Head of caudate nucleus (tissue), 42 donors: Measurements from ENCODE around the gene APOL4.
"Not testable (repeated sequence)": the region's sequence is repeated elsewhere in the genome, so short reads cannot be mapped to it uniquely, and the experiment has no call there.

Experiments used
- DNase-seq, 42 donors: peaks; one replicate each; pipeline versions ENCODE4 v3.0.0 to v3.0.0-alpha.2; 2020 to 2021; ENCODE audit warnings: mixed read lengths in 7 of 42
- intact Hi-C: fragments of 100-400 bp; cut with DNase I; formaldehyde crosslinking; loops from one replicate; pipeline ENCODE4 v1.15.0; 2022

APOL4 gene

DNA sequence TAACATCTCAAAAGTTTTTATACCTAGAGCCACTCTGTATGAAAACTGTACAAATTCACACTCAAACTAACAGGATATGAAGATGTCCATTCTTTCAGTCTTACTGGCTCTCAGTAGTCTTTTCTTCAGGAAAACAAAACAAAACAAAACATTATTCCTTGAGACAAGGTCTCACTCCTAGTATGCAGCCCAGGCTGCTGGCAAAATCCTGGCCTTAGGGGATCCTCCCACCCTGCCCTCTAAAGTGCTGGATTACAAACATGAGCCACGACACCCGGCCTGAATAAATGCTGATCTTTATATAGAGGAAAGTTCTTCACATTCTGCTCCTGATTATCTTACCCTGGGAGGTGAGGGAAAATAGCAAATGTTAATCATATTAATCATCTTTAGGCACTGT is 32.6 kb upstream of the APOL4 start:
- intact Hi-C loops: loop anchor here (10.0 kb wide), 1 partner anchor 51 kb away; no protein-coding TSS in a partner anchor

GRCh38 chr22:36233796-36234195 is 32.2 kb upstream of the APOL4 start:
- DNase-seq: peak in 1 of 42 donors; percentile 3
- intact Hi-C loops: loop anchor here (10.0 kb wide), 1 partner anchor 51 kb away; no protein-coding TSS in a partner anchor

More for the DNA sequence above, 32.6 kb upstream of the APOL4 start:
- DNase-seq: no peak

- no peak for DNase-seq
- intact Hi-C loops: loop anchor here (10.0 kb wide), 1 partner anchor 52 kb away; no protein-coding TSS in a partner anchor
Observed at GRCh38 chr22:36232715-36233401, 31.2 kb upstream of the APOL4 start.

GRCh38 chr22:36231051-36231450 is 29.4 kb upstream of the APOL4 start:
- DNase-seq: not testable (repeated sequence)
- intact Hi-C loops: loop anchor here (10.0 kb wide), 1 partner anchor 54 kb away; no protein-coding TSS in a partner anchor

DNA sequence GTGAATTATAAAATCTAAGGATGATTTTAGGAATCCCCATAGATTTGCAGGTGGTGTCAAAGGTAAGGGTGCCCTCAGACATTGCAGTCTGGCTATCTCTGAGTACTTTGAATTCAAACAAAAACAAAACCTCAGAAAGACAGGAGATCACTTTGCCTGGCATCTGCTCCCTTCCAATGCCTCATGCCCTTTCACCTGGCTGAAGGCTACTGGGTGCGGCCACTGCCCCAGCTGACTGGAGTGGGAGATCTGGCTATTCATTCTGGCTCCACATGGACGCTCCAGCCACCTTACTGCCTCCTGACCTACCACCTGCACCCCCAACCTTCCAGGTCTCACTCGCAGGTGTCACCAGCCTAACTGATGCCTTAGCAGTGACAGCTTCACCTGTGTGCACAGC is 28.0 kb upstream of the APOL4 start:
- not testable (repeated sequence) for DNase-seq
- intact Hi-C loops: loop anchor here (10.0 kb wide), 1 partner anchor 55 kb away; no protein-coding TSS in a partner anchor

DNA sequence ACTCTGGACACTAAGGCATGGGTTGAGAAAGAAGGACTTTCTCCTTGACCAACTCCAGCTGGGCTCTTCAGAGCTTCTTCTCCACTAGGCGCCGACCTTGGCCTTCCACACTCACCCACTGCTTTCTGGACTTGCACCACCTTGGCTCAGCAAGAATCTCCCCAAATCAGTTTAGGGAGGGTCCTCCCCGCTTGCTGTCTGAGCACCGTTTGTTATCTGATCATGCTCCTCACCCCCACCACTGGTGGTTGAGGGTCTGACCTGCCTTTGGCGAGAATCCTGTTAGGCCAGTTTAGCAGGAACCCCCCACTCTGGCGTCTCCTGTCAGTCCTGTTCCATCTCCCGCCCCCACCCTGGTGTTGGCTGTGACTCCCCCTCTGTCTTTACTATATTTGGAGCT is 27.3 kb upstream of the APOL4 start:
- intact Hi-C loops: no loop called here
- DNase-seq: no peak

GRCh38 chr22:36228369-36228768 is 26.8 kb upstream of the APOL4 start:
- DNase-seq, intact Hi-C loops: not testable (repeated sequence)

- DNase-seq: no peak
- intact Hi-C loops: no loop called here
Observed at GRCh38 chr22:36227806-36228205, 26.2 kb upstream of the APOL4 start.

- no peak for DNase-seq
- intact Hi-C loops: no loop called here
Observed at GRCh38 chr22:36227396-36227795, 25.8 kb upstream of the APOL4 start.

DNA sequence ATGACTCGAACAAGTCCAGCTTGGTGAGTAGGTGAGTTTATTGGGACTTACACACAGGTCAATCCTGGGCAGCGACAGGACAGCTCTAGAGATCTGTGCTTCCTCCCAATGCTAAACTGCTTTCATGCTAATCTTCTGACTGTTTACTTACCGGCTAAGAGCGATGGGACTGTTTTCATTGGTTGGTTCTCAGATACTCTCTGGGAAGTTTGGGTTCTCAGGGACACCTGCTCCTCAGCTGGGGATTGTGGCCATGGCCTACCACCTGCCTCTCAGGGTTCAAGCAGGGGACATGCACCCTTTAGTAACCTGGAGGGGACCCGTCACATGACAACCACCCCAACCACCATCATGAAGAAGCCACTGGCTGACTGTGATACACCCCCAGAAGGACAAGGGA is 24.6 kb upstream of the APOL4 start:
- intact Hi-C loops: no loop called here

DNA sequence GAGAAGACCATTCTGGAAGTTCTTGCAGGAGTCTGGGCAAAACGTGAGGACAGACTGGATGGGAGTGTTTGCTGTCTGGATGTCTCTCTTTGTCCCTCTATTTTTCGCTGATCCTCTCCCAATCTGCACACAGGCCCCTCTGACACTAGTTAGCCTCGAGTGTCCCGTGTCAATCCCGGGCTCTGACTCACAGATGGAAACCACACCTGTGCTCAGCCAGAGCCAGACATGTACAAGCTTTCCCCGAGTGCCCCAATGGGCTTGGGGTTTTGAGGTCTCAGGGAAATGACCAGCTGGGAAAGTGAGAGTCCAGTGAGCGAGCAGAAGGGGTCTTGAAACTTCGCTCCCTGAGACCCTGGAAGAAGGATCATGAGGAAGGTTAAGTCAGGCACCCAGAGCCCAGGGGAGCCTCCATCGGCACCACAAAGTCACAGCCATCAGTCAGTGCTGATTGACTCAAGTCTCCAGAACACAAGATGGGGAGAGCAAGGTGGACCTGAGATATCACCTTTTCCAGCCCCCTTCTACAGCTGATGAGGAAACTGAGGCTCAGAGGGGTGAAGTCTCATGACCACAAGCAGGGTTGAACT is 23.8 kb upstream of the APOL4 start:
- intact Hi-C loops: no loop called here
- no peak for DNase-seq

More for the DNA sequence above, 24.6 kb upstream of the APOL4 start:
- no peak for DNase-seq

- intact Hi-C loops: no loop called here
- no peak for DNase-seq
Observed at GRCh38 chr22:36224245-36224644, 22.6 kb upstream of the APOL4 start.

DNA sequence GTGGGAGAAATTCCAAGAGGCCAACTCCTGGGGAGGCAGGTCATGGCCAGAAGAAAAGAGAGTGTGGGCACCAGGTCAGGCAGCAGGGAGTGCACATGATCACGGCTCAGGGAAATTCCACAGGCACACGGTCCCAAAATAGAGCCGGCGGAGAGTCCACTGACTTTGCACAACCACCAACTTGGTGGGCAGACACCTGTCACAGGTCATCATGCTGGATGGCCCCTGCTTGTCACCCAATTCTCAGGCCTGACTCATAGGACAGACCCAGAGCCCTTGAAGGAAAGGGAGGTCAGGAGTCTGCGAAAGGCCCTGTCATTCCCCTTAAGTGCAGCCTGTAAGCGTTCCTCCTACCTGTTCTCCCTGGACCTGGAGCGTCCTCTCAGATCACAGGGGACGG is 21.9 kb upstream of the APOL4 start:
- intact Hi-C loops: no loop called here
- no peak for DNase-seq

- DNase-seq: no peak
- intact Hi-C loops: no loop called here
Observed at GRCh38 chr22:36222887-36223450, 21.4 kb upstream of the APOL4 start.

GRCh38 chr22:36221799-36222751 is 20.5 kb upstream of the APOL4 start:
- DNase-seq: peak in 39 of 42 donors; percentile 37 to 83 (median 59)
- intact Hi-C loops: no loop called here

- DNase-seq: peak in 1 of 42 donors; percentile 69
- intact Hi-C loops: no loop called here
Observed at GRCh38 chr22:36220451-36220921, 18.9 kb upstream of the APOL4 start.

DNA sequence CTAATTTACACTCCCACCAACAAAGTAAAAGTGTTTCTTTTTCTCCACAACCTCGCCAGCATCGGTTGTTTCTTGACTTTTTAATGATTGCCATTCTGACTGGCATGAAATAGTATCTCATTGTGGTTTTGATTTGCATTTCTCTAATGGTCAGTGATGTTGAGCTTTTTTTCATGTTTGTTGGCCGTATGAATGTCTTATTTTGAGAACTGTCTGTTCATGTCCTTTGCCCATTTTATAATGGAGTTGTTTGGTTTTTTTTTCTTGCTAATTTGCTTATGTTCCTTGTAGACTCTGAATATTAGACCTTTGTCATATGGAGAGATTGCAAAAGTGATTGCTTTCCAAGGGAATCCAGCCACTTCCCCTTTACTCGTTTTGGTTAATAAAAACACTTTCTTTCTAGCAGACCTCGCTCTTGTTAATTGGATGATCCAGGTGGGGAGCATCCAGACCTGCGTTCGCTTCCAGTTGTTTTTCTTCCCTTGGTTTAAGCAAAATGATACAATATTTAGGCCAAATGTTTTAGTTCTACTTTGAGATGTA is 17.1 kb upstream of the APOL4 start:
- no peak for DNase-seq
- intact Hi-C loops: no loop called here

- DNase-seq: no peak
- intact Hi-C loops: no loop called here
Observed at GRCh38 chr22:36215981-36216380, 14.4 kb upstream of the APOL4 start.

DNA sequence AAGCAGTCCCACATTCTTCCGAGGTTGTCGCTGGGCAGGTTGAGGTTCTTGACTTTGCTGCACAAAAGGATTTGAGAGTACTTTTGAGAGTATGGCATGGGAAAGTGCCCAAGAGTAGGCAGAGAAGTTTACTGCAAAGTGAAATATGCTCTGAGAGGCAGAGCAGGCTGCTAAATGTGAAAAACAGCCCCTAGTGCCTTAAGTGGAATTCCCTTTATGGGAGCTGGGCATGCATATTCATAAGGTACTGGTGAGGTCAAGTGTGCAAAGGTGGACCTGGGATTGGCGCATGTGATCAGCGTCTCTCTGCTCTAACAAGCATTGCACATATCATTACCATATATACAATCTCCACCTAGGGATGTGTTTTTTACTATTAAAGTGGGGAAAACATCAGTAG is 12.0 kb upstream of the APOL4 start:
- intact Hi-C loops: no loop called here
- no peak for DNase-seq
